PC-9 (cell line): ENCODE data around the gene NDST4. TPM values are rescaled to one million over a fixed set of nuclear protein-coding genes. Genes with fewer than 3 reads are reported as not detected.

ENCODE experiments used
- BruUV-seq: library from RNA; stranded (reverse); fragments of 400-500 nt; replicated peaks from 2 replicates; lab custom pipeline; 2021; lab: Mats Ljungman, UMichigan
- CTCF ChIA-PET: fragments of 300-600 bp; sonication (Branson Sonifier 250); formaldehyde crosslinking; loops from one replicate; lab custom pipeline; 2022; ENCODE audit warnings: antibody characterized with exemption; lab: Charles Lee
- POLR2A ChIA-PET: fragments of 300-600 bp; sonication (Branson Sonifier 250); formaldehyde crosslinking; loops from one replicate; lab custom pipeline; 2022; ENCODE audit warnings: antibody characterized with exemption; ENCODE audit not compliant: unreplicated experiment; lab: Charles Lee
- DNase-seq, 2 experiments: peaks; one replicate each; pipeline versions ENCODE4 v3.0.0 to v3.0.0-alpha.2; 2015 to 2022; ENCODE audit warnings: mixed read lengths in 1 of 2
- H2AFZ ChIP-seq: fragments of 200-600 bp; sonication (generic); 2 replicates; pipeline ENCODE4 v1.8.1; 2017; ENCODE audit warnings: antibody characterized with exemption
- H3F3A ChIP-seq: fragments of 200-600 bp; sonication (generic); 2 replicates; pipeline ENCODE4 v1.8.1; 2017; ENCODE audit warnings: antibody characterized with exemption, mild to moderate bottlenecking, low read depth; ENCODE audit not compliant: insufficient read depth
- H3K27ac ChIP-seq: fragments of 200-600 bp; sonication (generic); 2 replicates; pipeline ENCODE4 v1.6.1; 2016; ENCODE audit warnings: mixed run types
- H3K27me3 ChIP-seq: fragments of 200-600 bp; sonication (generic); 2 replicates; pipeline ENCODE4 v1.6.1; 2016; ENCODE audit warnings: low read depth, mixed run types; ENCODE audit not compliant: insufficient read depth
- H3K36me3 ChIP-seq: fragments of 200-600 bp; sonication (generic); 2 replicates; pipeline ENCODE4 v1.6.1; 2016; ENCODE audit warnings: low read depth, mixed run types
- H3K4me1 ChIP-seq: fragments of 200-600 bp; sonication (generic); replicated peaks from 2 replicates; pipeline ENCODE4 v1.6.1; 2016; ENCODE audit warnings: mixed run types; ENCODE audit not compliant: insufficient read depth
- H3K4me2 ChIP-seq: fragments of 200-600 bp; sonication (generic); 2 replicates; pipeline ENCODE4 v1.6.1; 2017; ENCODE audit warnings: mixed run types
- H3K4me3 ChIP-seq: fragments of 200-600 bp; sonication (generic); 2 replicates; pipeline ENCODE4 v1.6.1; 2016; ENCODE audit warnings: mixed run types
- H3K79me2 ChIP-seq: fragments of 200-600 bp; sonication (generic); 2 replicates; pipeline ENCODE4 v1.6.1; 2017; ENCODE audit warnings: low read depth, mixed run types
- H3K9me2 ChIP-seq: fragments of 200-600 bp; sonication (generic); 2 replicates; pipeline ENCODE4 v1.8.1; 2017; ENCODE audit warnings: mild to moderate bottlenecking; ENCODE audit not compliant: insufficient read depth
- H3K9me3 ChIP-seq: fragments of 200-600 bp; sonication (generic); 2 replicates; pipeline ENCODE4 v1.8.1; 2016; ENCODE audit warnings: low read depth; ENCODE audit not compliant: insufficient read depth
- H4K20me1 ChIP-seq: fragments of 200-600 bp; sonication (generic); 2 replicates; pipeline ENCODE4 v1.8.1; 2017; ENCODE audit not compliant: insufficient read depth
- CTCF ChIP-seq: fragments of 200-600 bp; sonication (generic); conservative IDR thresholded peaks from 2 replicates; pipeline ENCODE4 v1.6.1; 2017; ENCODE audit warnings: mixed run types, antibody characterized with exemption, mild to moderate bottlenecking, moderate library complexity
- EZH2 ChIP-seq: fragments of 200-600 bp; sonication (generic); IDR thresholded peaks from 2 replicates; pipeline ENCODE4 v1.8.0; 2017; ENCODE audit warnings: antibody characterized with exemption, low read depth
- intact Hi-C: fragments of 100-400 bp; cut with micrococcal nuclease; formaldehyde crosslinking; loops from one replicate; pipeline ENCODE4 v1.10.0; 2022; ENCODE audit not compliant: unreplicated experiment
- total RNA-seq: library from RNA; stranded (reverse); gene quantifications from 2 replicates; pipeline ENCODE4 v1.2.3, GENCODE V29; 2021

The NDST4 gene
- total RNA-seq, 1 experiment from 2014 or later: not detected

- intact Hi-C loops: no loop called here
- H3K4me1 ChIP-seq: no peaks in the 10 kb centered on the region
- H2AFZ ChIP-seq: no peak overlapping the region
- H3K79me2 ChIP-seq: no peaks in the 10 kb centered on the region
- no peaks in the 10 kb centered on the region for H3F3A ChIP-seq
- no TSS peak for BruUV-seq
- H4K20me1 ChIP-seq: no peaks in the 10 kb centered on the region
- H3K9me3 ChIP-seq: no peaks in the 10 kb centered on the region
- no peak overlapping the region for H3K27ac ChIP-seq
- no peaks in the 10 kb centered on the region for H3K9me2 ChIP-seq
- no peak for DNase-seq
- CTCF ChIA-PET: no interaction called here
- POLR2A ChIA-PET: no interaction called here
- H3K4me3 ChIP-seq: no peak overlapping the region
- H3K36me3 ChIP-seq: no peaks in the 10 kb centered on the region
- no peak for TF ChIP-seq CTCF
- no peak for TF ChIP-seq EZH2
- H3K4me2 ChIP-seq: no peak overlapping the region
- H3K27me3 ChIP-seq: no peaks in the 10 kb centered on the region
These were observed 186.8 kb downstream of the NDST4 start for GRCh38 chr4:114926583-114926982.

- Histone ChIP-seq H3K4me1 (no peaks in the 10 kb centered on the region), H3K4me3 (no peak overlapping the region), H2AFZ (no peak overlapping the region), H3K27me3 (no peaks in the 10 kb centered on the region), H3K27ac (no peak overlapping the region), H3K9me2 (no peaks in the 10 kb centered on the region), H3K79me2 (no peaks in the 10 kb centered on the region), H3K4me2 (no peak overlapping the region), H3K36me3 (no peaks in the 10 kb centered on the region), H4K20me1 (no peaks in the 10 kb centered on the region), H3K9me3 (no peaks in the 10 kb centered on the region), H3F3A (no peaks in the 10 kb centered on the region)
- CTCF ChIA-PET: no interaction called here
- POLR2A ChIA-PET: no interaction called here
- TF ChIP-seq CTCF (no peak), EZH2 (no peak)
- intact Hi-C loops: no loop called here
- no peak for DNase-seq
- BruUV-seq: no TSS peak
These were observed 189.1 kb downstream of the NDST4 start for GRCh38 chr4:114924311-114924710.

- Histone ChIP-seq H4K20me1 (no peaks in the 10 kb centered on the region), H3K79me2 (no peaks in the 10 kb centered on the region), H3K9me2 (no peaks in the 10 kb centered on the region), H3K4me2 (no peak overlapping the region), H3K27ac (no peak overlapping the region), H2AFZ (no peak overlapping the region), H3K36me3 (no peaks in the 10 kb centered on the region), H3K9me3 (no peaks in the 10 kb centered on the region), H3F3A (no peaks in the 10 kb centered on the region), H3K27me3 (no peaks in the 10 kb centered on the region), H3K4me3 (no peak overlapping the region), H3K4me1 (no peaks in the 10 kb centered on the region)
- TF ChIP-seq CTCF: no peak
- TF ChIP-seq EZH2: no peak
- CTCF ChIA-PET: no interaction called here
- POLR2A ChIA-PET: no interaction called here
- no TSS peak for BruUV-seq
- intact Hi-C loops: no loop called here
- no peak for DNase-seq
These were observed 190.9 kb downstream of the NDST4 start for GRCh38 chr4:114922592-114922933.
